ENCODE measurements around the gene POC1A.

Gene POC1A

DNA sequence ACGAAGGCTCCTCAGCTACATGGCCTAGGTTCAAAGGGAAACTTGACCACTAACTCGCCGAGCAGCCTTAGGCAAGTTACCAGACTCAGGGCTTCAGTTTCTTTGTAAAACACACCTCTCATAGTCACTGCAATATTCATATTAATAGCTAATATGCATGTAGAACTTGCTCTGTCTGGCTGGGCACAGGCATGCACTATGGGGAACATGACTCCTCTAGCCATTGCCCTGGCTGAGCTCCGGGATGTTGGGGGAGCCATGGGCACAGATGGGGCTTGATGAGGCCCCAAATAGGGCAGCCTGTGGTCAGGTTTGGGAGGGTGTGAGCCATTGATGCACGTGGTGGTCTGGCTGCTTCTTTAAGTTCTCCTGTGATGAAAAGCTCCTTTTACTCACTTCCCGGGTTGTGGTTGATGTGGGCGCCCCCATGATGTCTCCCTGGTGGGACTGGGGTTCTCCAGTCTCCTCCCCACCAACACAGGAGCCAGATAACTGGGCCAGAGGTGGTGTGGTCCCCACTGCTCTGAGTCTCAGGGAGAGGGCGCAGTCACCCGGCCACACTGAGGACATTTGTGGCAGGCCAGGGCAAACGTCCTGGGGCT, 68.4 kb downstream of the POC1A start:
- no peak for DNase-seq (ENCODE audit: low spot score)

- no peak for DNase-seq (ENCODE audit: low spot score)
Measured at GRCh38 chr3:52084954-52085680, 69.1 kb downstream of the POC1A start.

GRCh38 chr3:52084216-52084945, 69.8 kb downstream of the POC1A start:
- DNase-seq (ENCODE audit: low spot score): no peak

- no peak for DNase-seq (ENCODE audit: low spot score)
Measured at GRCh38 chr3:52083556-52084087, 70.6 kb downstream of the POC1A start.

DNA sequence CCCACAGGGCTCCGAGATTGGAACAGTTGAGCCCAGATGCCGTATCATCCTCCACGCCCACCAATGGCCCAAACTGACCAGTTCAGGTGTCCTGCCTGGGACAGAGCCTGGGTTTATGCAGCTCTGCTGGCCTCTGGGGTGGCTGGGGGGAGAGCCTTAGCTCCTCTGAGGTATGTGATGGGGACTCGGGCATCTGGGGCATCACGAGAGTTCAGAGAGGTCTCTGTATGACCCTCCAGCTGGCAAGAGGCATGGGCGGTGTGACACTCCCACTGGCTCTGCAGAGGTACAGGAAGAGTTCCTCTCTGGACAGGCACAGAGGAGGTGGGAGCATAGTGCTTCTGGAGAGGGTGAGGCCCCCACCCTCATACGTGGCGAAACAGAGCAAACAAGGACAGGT, 71.3 kb downstream of the POC1A start:
- no peak for DNase-seq (ENCODE audit: low spot score)

- no peak for DNase-seq (ENCODE audit: low spot score)
Measured at GRCh38 chr3:52080830-52081719, 73.1 kb downstream of the POC1A start.

- DNase-seq (ENCODE audit: low spot score): no peak
Measured at GRCh38 chr3:52079958-52080357, 74.3 kb downstream of the POC1A start.

GRCh38 chr3:52078781-52079560, 75.3 kb downstream of the POC1A start:
- no peak for DNase-seq (ENCODE audit: low spot score)

- DNase-seq (ENCODE audit: low spot score): no peak
Measured at GRCh38 chr3:52077925-52078324, 76.3 kb downstream of the POC1A start.

DNA sequence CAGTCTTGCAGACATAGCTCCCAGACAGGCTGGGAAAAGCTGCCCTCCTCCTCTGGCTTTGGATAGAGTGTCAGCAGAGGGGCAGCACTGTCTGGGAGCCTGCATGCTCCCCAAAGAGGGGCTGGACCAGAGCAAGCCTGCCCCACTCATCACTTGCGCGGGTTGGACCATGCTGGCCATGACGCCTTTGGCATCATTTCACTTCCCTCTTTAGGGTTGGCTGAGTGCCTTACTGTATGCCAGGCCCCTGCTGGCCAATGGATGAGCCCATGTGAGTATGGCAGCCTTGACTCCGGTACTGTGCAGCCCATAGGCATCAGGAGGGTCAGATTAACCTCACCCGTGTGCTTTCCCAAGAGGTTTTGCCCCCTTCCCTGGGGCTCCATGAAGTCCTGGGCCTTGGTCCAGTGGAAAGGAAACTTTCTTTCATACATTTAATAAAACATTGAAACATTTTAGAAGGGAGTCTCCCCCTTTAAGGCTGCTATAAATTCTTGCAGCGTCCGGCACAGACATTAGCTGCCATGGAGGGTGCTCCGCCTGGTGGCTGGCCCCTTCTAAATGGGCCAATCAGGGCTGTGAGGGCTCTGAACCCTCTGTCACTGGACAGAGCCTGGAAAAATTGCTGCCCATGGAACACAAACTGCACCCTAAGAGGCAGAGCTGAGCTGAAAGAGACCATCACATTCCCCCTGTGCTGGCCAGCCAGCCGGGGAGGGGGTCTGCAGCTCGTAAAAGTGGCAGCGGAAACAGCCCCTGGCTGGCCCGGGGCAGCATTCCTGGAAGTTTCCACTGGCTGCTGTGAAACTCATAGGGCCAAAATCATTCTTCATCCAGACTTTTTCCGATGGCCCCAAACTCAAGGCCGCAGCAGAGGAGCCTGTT, 77.1 kb downstream of the POC1A start:
- no peak for DNase-seq (ENCODE audit: low spot score)

DNA sequence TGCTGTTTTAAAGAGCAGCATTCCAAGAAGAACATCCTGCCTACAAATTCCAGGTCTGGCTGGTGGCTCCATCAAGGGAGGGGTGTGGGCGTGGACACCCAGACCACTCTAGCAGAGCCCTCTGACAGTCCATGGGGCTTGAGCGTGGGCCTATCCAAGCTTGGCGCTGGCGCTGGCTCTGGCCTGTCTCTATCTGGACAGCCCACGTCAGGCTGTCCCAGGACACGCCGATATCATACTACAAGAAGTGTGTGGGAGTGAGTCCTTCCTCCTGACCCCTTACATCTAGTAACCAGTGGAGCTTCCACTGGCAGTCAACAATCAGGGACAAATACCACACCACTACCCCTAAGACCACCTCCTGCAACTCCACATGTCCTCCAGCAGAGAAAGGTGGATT, 80.7 kb downstream of the POC1A start:
- DNase-seq (ENCODE audit: low spot score): no peak

GRCh38 chr3:52072471-52072870, 81.8 kb downstream of the POC1A start:
- DNase-seq (ENCODE audit: low spot score): no peak

DNA sequence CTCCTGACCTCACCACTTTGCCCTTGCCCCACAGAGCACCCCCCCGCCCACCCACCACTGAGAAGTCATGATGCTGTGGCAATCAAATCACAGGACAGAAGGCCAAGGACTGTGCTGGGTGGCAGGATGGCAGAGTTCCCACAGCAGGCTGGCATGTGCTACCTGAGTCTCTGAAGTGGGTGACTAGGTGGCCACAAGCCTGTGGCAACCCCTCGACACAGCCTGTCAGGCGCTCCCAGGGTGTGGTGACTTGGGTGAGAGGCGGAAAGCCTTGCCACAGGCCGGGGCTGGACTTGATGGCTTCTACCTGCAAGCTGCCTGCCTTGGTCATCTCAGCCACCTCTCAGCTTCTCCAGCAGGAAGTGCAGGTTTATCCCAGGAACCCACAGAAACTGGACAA, 82.2 kb downstream of the POC1A start:
- no peak for DNase-seq (ENCODE audit: low spot score)

- no peak for DNase-seq (ENCODE audit: low spot score)
Measured at GRCh38 chr3:52070724-52071621, 83.2 kb downstream of the POC1A start.

DNA sequence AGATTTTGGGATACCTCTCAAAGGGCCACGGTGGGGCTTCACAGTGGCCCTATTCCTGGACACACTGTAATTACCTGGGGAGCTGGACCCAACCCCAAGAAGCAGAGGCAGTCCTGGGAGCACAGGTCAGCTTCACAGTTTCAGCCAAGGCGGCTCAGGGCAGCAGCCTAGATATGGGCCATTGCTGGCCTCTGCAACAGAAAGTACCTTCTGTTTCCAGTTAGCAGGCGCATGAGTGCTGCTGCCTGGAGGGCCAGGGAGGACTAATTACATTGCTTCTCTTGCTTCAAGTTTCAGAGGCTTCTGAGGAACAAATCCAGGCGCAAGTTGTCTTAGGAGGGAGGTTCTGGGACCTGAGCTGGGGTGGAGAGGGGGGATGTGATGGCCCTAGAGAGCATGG, 84.4 kb downstream of the POC1A start:
- no peak for DNase-seq (ENCODE audit: low spot score)

DNA sequence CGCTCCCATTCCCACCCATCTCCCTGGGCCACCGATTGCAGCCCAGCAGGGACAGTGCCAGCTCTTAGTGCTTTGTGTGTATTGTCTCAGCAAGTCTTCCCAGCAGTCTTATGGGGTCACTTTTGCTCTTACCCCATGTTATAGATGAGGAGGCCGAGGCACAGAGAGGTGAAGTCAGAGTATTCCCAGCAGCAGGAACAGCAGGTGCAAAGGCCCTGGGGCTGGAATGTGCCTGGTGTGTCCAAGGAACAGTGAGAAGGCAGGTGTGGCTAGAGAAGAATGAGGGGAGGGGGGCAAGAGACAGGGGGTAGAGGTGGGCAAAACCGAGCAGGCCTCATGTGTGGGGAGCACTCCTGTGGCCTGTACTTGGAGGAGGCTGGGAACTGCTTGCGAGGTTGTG, 85.1 kb downstream of the POC1A start:
- DNase-seq (ENCODE audit: low spot score): no peak

GRCh38 chr3:52068730-52069129, 85.5 kb downstream of the POC1A start:
- DNase-seq (ENCODE audit: low spot score): no peak

DNA sequence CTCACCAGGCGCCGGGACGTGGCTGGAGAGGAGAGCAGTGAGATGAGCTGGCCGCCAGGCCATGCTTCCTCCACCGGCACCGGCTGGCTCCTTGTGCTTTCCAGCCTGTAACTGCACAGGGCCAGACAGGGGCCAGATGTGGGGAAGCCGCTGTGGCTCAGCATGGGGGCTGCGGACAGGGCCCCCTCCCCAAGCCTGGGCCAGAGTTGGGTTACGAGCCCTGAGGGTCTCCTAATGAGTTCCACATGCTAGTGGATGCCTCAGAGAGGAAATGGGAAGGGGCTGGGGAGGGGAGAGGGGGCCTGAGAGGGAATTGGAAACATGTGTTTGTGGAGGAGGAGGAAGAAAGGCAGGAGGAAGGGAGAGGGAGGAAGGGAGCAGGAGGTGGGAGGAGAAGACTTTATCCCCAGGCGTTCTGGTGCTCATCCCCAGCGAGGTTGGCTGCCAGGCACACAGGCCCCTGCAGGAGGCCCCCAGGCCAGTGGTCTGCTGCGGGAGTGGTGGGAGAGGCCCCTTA, 86.1 kb downstream of the POC1A start:
- no peak for DNase-seq (ENCODE audit: low spot score)

DNA sequence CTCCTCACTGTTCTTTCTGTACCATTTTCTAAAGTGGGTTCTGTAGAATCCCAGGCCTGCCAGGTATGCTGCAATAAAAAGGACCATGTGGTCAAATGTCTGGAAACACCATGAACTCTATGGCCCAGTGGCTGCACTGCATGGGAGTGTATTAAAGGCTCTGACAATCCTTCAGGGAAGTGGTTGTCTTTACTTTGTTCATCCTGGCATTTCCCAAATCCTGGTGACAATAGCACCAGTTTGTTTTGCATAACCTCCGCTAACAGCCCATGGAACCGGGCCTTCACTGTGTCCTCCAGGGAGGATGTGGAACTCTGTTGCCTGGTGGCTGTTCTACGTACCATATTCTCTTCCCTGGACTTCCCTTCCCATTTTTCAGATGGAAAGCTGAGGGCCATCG, 86.7 kb downstream of the POC1A start:
- DNase-seq (ENCODE audit: low spot score): no peak

All from hematopoietic multipotent progenitor cell treated with erythropoietin and hydrocortisone succinate and interleukin-3 and kit ligand, for 17 days (in vitro differentiated cells).